HG03354 (cell line): Measurements from ENCODE around the gene LIN7C.
"Not testable (repeated sequence)": the region's sequence is repeated elsewhere in the genome, so short reads cannot be mapped to it uniquely, and the experiment has no call there.

Experiments
- ATAC-seq: cut with Tn5 transposase; IDR thresholded peaks from one replicate; pipeline ENCODE4 v1.9.1; 2021; ENCODE audit warnings: mild to moderate bottlenecking; ENCODE audit not compliant: unreplicated experiment, poor library complexity, severe bottlenecking

LIN7C gene, protein sequence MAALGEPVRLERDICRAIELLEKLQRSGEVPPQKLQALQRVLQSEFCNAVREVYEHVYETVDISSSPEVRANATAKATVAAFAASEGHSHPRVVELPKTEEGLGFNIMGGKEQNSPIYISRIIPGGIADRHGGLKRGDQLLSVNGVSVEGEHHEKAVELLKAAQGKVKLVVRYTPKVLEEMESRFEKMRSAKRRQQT

DNA sequence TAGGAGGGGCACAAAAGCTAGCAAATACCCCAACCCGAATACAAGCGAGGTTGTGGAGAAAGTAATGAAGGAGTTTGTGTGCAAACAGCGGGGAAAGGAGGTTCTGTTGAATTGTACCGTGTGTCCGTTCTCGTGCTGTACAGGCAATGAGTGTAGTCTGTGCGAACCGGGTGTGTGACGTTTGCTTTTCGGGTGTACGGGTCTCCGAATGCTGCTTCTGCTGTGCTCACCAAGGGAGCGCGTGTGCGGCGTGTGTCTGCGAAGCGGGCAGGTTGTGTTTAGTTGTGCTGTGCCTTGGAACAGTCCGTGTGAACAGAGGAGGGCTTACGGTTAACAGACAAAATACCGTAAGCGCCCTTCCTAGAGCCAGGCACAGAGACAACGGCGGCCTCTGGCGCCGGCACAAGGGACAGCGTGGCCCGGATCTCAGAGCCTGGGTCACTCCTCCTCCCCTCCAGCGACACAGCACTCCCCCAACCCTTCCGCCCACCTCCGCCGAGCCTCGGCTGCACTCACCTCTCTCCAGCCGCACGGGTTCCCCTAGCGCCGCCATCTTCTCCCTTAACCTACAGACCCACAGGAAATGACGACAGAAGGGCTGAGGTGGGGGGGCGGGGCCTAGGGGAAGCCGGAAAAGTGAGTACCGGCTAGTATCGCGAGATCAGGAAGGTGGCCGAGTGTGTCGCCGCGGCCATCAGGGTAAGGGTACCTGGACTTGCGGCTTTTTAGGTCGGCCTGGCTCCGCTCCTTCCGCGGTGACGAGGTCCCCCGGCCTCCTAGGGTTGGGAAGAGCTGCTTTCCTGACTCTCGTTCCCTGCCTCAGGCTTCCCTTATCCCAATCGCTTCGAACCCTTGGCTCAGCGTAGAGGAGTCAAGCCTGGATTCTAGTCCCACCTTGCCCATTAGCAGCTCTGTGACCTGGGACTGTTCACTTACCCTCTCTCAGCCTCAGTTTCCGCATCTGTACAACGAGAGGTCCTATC, at the start of gene LIN7C:
Gene LIN7C (minus strand): TSS at position 570 of the 983 bp plus-strand sequence. CDS start 17 bp downstream, at position 553.
- ATAC-seq: peak; percentile 94

DNA sequence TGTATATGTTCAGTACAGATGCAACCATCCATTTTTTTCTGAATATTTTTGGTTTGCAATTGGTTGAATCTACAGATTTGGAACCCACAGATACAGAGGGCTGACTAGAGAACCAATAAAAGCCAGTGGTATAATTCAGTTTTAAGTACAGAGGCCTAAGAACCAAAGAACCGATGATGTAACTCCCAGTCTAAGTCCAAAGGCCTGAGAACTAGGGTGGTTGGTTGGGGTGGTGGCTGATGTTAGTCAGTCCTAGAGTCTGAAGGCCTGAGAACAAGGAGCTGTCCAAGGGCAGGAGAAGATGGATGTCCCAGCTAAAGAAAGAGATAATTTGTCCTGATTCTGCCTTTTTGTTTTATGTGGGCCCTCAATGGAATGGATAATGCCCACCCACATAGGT, 48.7 kb upstream of the LIN7C start:
- ATAC-seq: no peak

- ATAC-seq: no peak
Measured at GRCh38 chr11:27553186-27553585, 46.6 kb upstream of the LIN7C start.

GRCh38 chr11:27552341-27552740, 45.8 kb upstream of the LIN7C start:
- ATAC-seq: no peak

GRCh38 chr11:27551127-27551526, 44.6 kb upstream of the LIN7C start:
- no peak for ATAC-seq

GRCh38 chr11:27545946-27546345, 39.4 kb upstream of the LIN7C start:
- ATAC-seq: no peak

GRCh38 chr11:27545035-27545434, 38.5 kb upstream of the LIN7C start:
- no peak for ATAC-seq

GRCh38 chr11:27541790-27542189, 35.2 kb upstream of the LIN7C start:
- no peak for ATAC-seq

- ATAC-seq: no peak
Measured at GRCh38 chr11:27540051-27540450, 33.5 kb upstream of the LIN7C start.

- ATAC-seq: no peak
Measured at GRCh38 chr11:27535103-27535502, 28.5 kb upstream of the LIN7C start.

DNA sequence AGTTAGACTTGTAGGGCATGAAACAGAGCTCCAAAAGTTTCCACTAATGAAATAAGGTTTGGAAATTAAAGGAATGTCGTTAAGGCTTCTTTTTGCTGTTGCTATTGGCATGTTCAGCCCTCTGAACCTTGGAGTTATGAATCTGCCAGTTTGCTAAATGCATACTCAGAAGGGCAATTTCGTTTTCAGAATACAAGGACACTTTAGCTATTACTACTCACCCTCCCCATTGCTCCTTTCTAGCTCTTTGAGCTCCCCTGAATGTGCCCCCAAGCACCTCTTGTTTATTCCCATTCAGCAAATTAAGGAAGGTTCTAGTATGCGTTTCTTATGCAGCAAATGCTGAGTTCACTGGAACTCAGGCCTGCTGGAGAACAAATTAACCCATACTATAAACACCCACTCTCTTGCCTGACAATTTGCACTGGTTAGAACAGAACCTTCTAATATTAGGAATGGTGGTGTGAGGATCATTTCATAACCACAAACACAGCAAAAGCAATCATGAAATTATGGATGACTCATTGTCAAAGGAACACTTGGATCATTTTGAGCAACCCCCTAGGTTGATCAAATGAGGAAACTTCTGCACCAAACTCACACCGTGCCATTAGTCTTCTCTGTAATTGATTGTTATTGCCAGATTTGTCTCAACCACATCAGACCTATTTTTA, 26.2 kb upstream of the LIN7C start:
- ATAC-seq: no peak

DNA sequence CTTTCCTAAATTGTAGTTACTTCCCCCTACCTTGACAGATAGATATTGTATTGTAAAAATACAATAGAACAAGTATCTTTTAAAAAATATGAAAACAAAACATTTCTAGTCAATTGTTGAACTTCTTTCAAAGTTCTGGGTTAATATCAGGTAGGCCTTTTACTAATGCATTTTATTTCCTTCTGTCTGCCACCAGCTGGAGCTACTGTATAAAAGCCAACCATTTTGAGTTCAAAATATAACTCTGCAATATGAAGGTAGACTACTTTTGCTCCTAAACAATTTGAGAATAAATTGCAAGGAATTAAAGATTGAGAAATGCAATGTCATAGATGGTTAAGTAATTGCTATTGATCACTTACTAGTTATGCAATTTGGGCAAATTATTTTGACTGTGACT, 22.1 kb upstream of the LIN7C start:
- no peak for ATAC-seq

DNA sequence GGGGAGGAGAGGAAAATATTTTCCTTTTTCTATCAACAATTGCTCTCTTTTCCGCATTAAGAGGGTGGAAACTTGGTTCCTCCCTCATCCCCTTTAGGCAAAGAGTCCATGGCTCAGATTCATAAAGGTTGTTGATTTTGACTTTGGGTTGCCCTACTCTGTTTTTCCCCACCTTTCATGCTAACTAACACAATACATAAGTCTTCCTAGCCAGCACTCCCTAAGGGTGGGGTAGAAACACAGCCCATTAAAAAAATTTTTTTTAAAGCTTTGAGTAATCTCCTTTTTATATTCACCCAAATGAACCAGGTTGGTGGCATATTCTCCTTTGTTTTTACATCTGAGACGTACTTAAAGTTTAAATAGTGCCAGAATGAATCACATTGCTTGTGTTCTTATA, 20.0 kb upstream of the LIN7C start:
- no peak for ATAC-seq

GRCh38 chr11:27525824-27526516, 19.4 kb upstream of the LIN7C start:
- no peak for ATAC-seq

DNA sequence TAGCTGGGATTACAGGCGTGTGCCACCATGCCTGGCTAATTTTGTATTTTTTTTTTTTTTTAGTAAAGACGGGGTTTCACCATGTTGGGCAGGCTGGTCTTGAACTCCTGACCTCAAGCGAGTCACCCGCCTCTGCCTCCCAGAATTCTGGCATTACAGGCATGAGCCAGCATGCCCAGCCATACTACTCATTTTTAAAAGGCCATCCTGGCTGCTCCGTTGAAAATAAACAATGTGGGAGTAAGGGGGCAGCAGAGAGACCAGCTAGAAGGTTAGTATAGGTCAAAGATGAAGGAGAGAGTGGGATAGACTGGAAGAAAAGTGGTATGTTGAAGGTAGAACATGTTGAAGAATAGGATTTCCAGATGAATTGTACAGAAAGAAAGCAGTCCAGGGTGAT, 17.6 kb upstream of the LIN7C start:
- ATAC-seq: no peak

- ATAC-seq: no peak
Measured at GRCh38 chr11:27520226-27520625, 13.7 kb upstream of the LIN7C start.

DNA sequence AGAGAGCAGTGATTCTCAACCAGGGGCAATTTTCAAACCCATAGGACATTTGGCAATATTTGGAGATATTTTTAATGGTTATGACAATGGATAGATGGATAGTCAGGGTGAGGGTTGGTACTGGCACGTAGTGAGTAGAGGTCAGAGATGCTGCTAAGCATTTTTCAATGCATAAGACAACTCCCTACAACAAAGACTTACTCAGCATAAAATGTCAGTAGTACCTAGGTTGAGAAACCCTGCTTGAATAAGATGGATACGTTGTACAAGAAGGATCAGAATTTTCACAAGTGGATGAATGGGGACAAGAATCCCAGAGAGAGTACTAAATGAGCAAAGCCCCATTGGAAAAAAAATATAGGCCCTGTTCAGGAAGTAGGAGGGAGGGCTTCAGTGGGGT, 11.9 kb upstream of the LIN7C start:
- no peak for ATAC-seq

- not testable (repeated sequence) for ATAC-seq
Measured at GRCh38 chr11:27517490-27517889, 10.9 kb upstream of the LIN7C start.

GRCh38 chr11:27514558-27514957, 8.0 kb upstream of the LIN7C start:
- ATAC-seq: no peak

- ATAC-seq: no peak
Measured at GRCh38 chr11:27514076-27514475, 7.5 kb upstream of the LIN7C start.
